IMR-90 (cell line): ENCODE results near the gene PRM3. TPM values are rescaled to one million over a fixed set of nuclear protein-coding genes. Genes with fewer than 3 reads are reported as not detected.

Source experiments
- ATAC-seq: fragments of 200-7000 bp; cut with Tn5 transposase; 2 replicates; pipeline ENCODE4 v1.9.1; 2020; ENCODE audit warnings: low read depth, mild to moderate bottlenecking, moderate library complexity
- BruUV-seq: library from RNA; stranded (reverse); fragments of 400-500 nt; replicated peaks from 2 replicates; lab custom pipeline; 2021; lab: Mats Ljungman, UMichigan
- CTCF ChIA-PET: fragments of 300-600 bp; formaldehyde crosslinking; extraction: SDS; loops from one replicate; lab custom pipeline; 2021; ENCODE audit warnings: antibody characterized with exemption; lab: Yijun Ruan, JAX
- POLR2A ChIA-PET: fragments of 300-600 bp; sonication (Branson Sonifier 250); formaldehyde crosslinking; loops from one replicate; lab custom pipeline; 2022; ENCODE audit warnings: antibody characterized with exemption; ENCODE audit not compliant: unreplicated experiment; lab: Charles Lee
- DNase-seq: peaks from one replicate; pipeline ENCODE4 v3.0.0; 2013
- H2AFZ ChIP-seq: replicated peaks from 2 replicates; pipeline ENCODE3; 2013; ENCODE audit warnings: low read length, mild to moderate bottlenecking; ENCODE audit not compliant: poor library complexity
- H2AK5ac ChIP-seq: 2 replicates; pipeline ENCODE4 v1.6.1; 2013; ENCODE audit warnings: low read depth, low read length, inconsistent platforms
- H2AK9ac ChIP-seq: replicated peaks from 2 replicates; pipeline ENCODE3; 2013; ENCODE audit warnings: mild to moderate bottlenecking, low read depth, low read length, moderate library complexity; ENCODE audit not compliant: poor library complexity
- H2BK120ac ChIP-seq: 2 replicates; pipeline ENCODE4 v1.6.1; 2013; ENCODE audit warnings: low read depth, low read length, inconsistent platforms
- H2BK15ac ChIP-seq: 3 replicates; pipeline ENCODE4 v1.6.1; 2013; ENCODE audit warnings: low read depth, low read length, inconsistent platforms
- H2BK20ac ChIP-seq: 2 replicates; pipeline ENCODE4 v1.6.1; 2013; ENCODE audit warnings: low read depth, mild to moderate bottlenecking, inconsistent platforms, low read length, moderate library complexity
- H2BK5ac ChIP-seq: 2 replicates; pipeline ENCODE4 v1.6.1; 2013; ENCODE audit warnings: mild to moderate bottlenecking, low read depth, low read length, inconsistent platforms; ENCODE audit not compliant: poor library complexity, severe bottlenecking
- H3K14ac ChIP-seq: replicated peaks from 2 replicates; pipeline ENCODE4 v1.6.1; 2013; ENCODE audit warnings: low read depth, low read length, inconsistent platforms
- H3K18ac ChIP-seq: 2 replicates; pipeline ENCODE4 v1.6.1; 2013; ENCODE audit warnings: low read depth, low read length, control low read depth
- H3K23ac ChIP-seq: 2 replicates; pipeline ENCODE4 v1.6.1; 2013; ENCODE audit warnings: low read depth, low read length, inconsistent platforms
- H3K27ac ChIP-seq: 2 replicates; pipeline ENCODE4 v1.5.1; 2013; ENCODE audit warnings: mild to moderate bottlenecking, control low read depth, low read length; ENCODE audit not compliant: insufficient read depth
- H3K27me3 ChIP-seq: 2 replicates; pipeline ENCODE4 v1.6.1; 2013; ENCODE audit warnings: low read length; ENCODE audit not compliant: control insufficient read depth, insufficient read depth
- H3K36me3 ChIP-seq: 2 replicates; pipeline ENCODE4 v1.6.1; 2013; ENCODE audit warnings: low read length, mixed read lengths; ENCODE audit not compliant: control insufficient read depth, insufficient read depth
- H3K4ac ChIP-seq: 2 replicates; pipeline ENCODE4 v1.6.1; 2013; ENCODE audit warnings: low read depth, low read length, inconsistent platforms
- H3K4me1 ChIP-seq: 2 replicates; pipeline ENCODE4 v1.6.1; 2013; ENCODE audit warnings: low read length, mixed read lengths; ENCODE audit not compliant: control insufficient read depth, insufficient read depth
- H3K4me2 ChIP-seq: 2 replicates; pipeline ENCODE4 v1.6.1; 2013; ENCODE audit warnings: low read depth, mild to moderate bottlenecking, control low read depth, low read length, moderate library complexity
- H3K4me3 ChIP-seq: 2 replicates; pipeline ENCODE4 v1.5.1; 2013; ENCODE audit warnings: low read depth, mild to moderate bottlenecking, control low read depth, low read length, moderate library complexity; ENCODE audit not compliant: insufficient read depth
- H3K56ac ChIP-seq: 2 replicates; pipeline ENCODE4 v1.6.1; 2013; ENCODE audit warnings: low read length, inconsistent platforms; ENCODE audit not compliant: insufficient read depth; ENCODE audit errors: extremely low read depth
- H3K79me1 ChIP-seq, 2 experiments: 2 replicates each; pipeline ENCODE4 v1.6.1; 2013; ENCODE audit warnings: low read length in 2 of 2, inconsistent platforms in 1 of 2, low read depth in 1 of 2
- H3K9ac ChIP-seq: 2 replicates; pipeline ENCODE4 v1.6.1; 2013; ENCODE audit warnings: low read depth, low read length, control low read depth
- H3K9me1 ChIP-seq: 2 replicates; pipeline ENCODE4 v1.6.1; 2013; ENCODE audit warnings: low read length, inconsistent platforms; ENCODE audit not compliant: insufficient read depth
- H3K9me3 ChIP-seq: 2 replicates; pipeline ENCODE4 v1.6.1; 2013; ENCODE audit warnings: low read length; ENCODE audit not compliant: control insufficient read depth, insufficient read depth
- H4K20me1 ChIP-seq: 2 replicates; pipeline ENCODE4 v1.6.1; 2013; ENCODE audit warnings: low read length, inconsistent platforms; ENCODE audit not compliant: insufficient read depth
- H4K5ac ChIP-seq: 2 replicates; pipeline ENCODE4 v1.6.1; 2013; ENCODE audit warnings: mild to moderate bottlenecking, low read depth, low read length, control low read depth
- H4K8ac ChIP-seq, 2 experiments: 2 replicates each; pipeline ENCODE4 v1.6.1; 2013; ENCODE audit warnings: low read depth in 2 of 2, low read length in 2 of 2, control low read depth in 1 of 2, inconsistent platforms in 1 of 2
- H4K91ac ChIP-seq: 2 replicates; pipeline ENCODE4 v1.6.1; 2013; ENCODE audit warnings: low read depth, low read length, inconsistent platforms; ENCODE audit not compliant: insufficient read depth
- CEBPB ChIP-seq: IDR thresholded peaks from 2 replicates; pipeline ENCODE4 v1.6.1; 2012; ENCODE audit warnings: low read depth, low read length, improper control_type of control experiment
- CHD1 ChIP-seq: IDR thresholded peaks from 2 replicates; pipeline ENCODE4 v1.6.1; 2012; ENCODE audit warnings: low read depth, low read length, improper control_type of control experiment
- FOS ChIP-seq: fragments of 150-350 bp; IDR thresholded peaks from 2 replicates; pipeline ENCODE4 v1.6.1; 2016; ENCODE audit warnings: low read depth, low read length
- MAZ ChIP-seq: IDR thresholded peaks from 2 replicates; pipeline ENCODE4 v1.6.1; 2012; ENCODE audit warnings: low read depth, mild to moderate bottlenecking, low read length, improper control_type of control experiment, moderate library complexity, borderline replicate concordance
- MXI1 ChIP-seq: IDR thresholded peaks from 2 replicates; pipeline ENCODE4 v1.6.1; 2012; ENCODE audit warnings: low read depth, mild to moderate bottlenecking, low read length, moderate library complexity, borderline replicate concordance
- NFE2L2 ChIP-seq: fragments of 150-350 bp; IDR thresholded peaks from 2 replicates; pipeline ENCODE4 v1.6.1; 2016; ENCODE audit warnings: low read depth, mild to moderate bottlenecking, low read length
- POLR2A ChIP-seq: IDR thresholded peaks from 2 replicates; pipeline ENCODE4 v1.6.1; 2012; ENCODE audit warnings: mild to moderate bottlenecking, low read depth, low read length
- SMC3 ChIP-seq: fragments of 150-350 bp; IDR thresholded peaks from 2 replicates; pipeline ENCODE4 v1.6.1; 2016; ENCODE audit warnings: low read depth, mild to moderate bottlenecking, antibody characterized with exemption, low read length, moderate library complexity
- WGBS, 2 experiments: methylation state at CpG; one replicate each; pipeline versions ENCODE4 v1.1.5 to v1.1.7; 2013; ENCODE audit warnings: missing lambda C conversion rate in 2 of 2; ENCODE audit not compliant: insufficient read length in 1 of 2; ENCODE audit errors: extremely low coverage in 2 of 2; 5-methylcytosine and 5-hydroxymethylcytosine counted together
- dilution Hi-C: fragments of 300-500 bp; cut with HindIII; formaldehyde crosslinking; loops from one replicate; pipeline ENCODE4 v1.14.3; 2018; ENCODE audit warnings: low sequenced_read_pairs; ENCODE audit not compliant: unreplicated experiment
- in situ Hi-C: fragments of 300-500 bp; cut with MboI; formaldehyde crosslinking; loops from 3 replicates; pipeline ENCODE4 v1.14.3; 2019; ENCODE audit warnings: low sequenced_read_pairs, inconsistent platforms, mixed read lengths
- intact Hi-C: fragments of 100-400 bp; cut with micrococcal nuclease; formaldehyde crosslinking; loops from 2 replicates; pipeline ENCODE4 v1.10.0; 2022
- polyA plus RNA-seq, 3 experiments: library from polyadenylated mRNA; depleted of rRNA; stranded (reverse); fragments of >200 nt; gene quantifications; 2 replicates each; pipeline ENCODE4 v1.2.3, GENCODE V29; 2012; ENCODE audit warnings: low replicate concordance in 1 of 3
- total RNA-seq: library from RNA; depleted of rRNA; stranded (reverse); fragments of >200 nt; gene quantifications from 2 replicates; pipeline ENCODE4 v1.2.3, GENCODE V29; 2012
- TF ChIP-seq, protein P1 (sequence below): conservative IDR thresholded peaks from 2 replicates; pipeline ENCODE4 v1.5.1; 2012; ENCODE audit warnings: mild to moderate bottlenecking, low read depth, low read length, improper control_type of control experiment
- TF ChIP-seq, protein P2 (sequence below): fragments of 150-350 bp; IDR thresholded peaks from 2 replicates; pipeline ENCODE4 v1.6.1; 2016; ENCODE audit warnings: low read depth, mild to moderate bottlenecking, low read length, moderate library complexity, borderline replicate concordance

Gene PRM3
- total and polyA plus RNA-seq, 2 of the 4 experiments (the other 2 are of a cell fraction): not detected

- H3K9me3 ChIP-seq: no peaks in the 10 kb centered on the region
- dilution Hi-C loops: no loop called here
- no peak overlapping the region for H3K4me3 ChIP-seq
- intact Hi-C loops: no loop called here
- peak overlapping the region; percentile 8 for H2BK5ac ChIP-seq
- H3K18ac ChIP-seq: peak overlapping the region; percentile 50; the same call in 1 of the 2 replicates
- ChIA-PET CTCF (no interaction called here), POLR2A (no interaction called here)
- peak overlapping the region; percentile 91 for H2AK9ac ChIP-seq
- BruUV-seq: no TSS peak
- H3K4me1 ChIP-seq: peaks cover 24% of the 10 kb centered on the region
- H3K9ac ChIP-seq: no peak overlapping the region
- H3K27me3 ChIP-seq: no peaks in the 10 kb centered on the region
- no peak overlapping the region for H3K4me2 ChIP-seq
- ATAC-seq (no peak), DNase-seq (no peak)
- H4K5ac ChIP-seq: peak overlapping the region; percentile 54; the same call in 1 of the 2 replicates
- 100% methylated on average over 6 of the region's 8 CpGs; no CpG with 5 or more reads in 1 of the 2 experiments for WGBS, 2 experiments
- no peak overlapping the region; the same call in 1 of the 2 replicates for H3K56ac ChIP-seq
- peak overlapping the region; percentile 98; the same call in 2 of the 3 replicates for H2BK15ac ChIP-seq
- H3K4ac ChIP-seq: peak overlapping the region; percentile 97
- H4K8ac ChIP-seq: peak overlapping the region; percentile 52 to 96; a peak in 2 of 4 replicates
- peak overlapping the region; percentile 99 for H2BK120ac ChIP-seq
- TF ChIP-seq MAZ (no peak), CEBPB (no peak), NFE2L2 (no peak), FOS (no peak), POLR2A (no peak), CHD1 (no peak), MXI1 (no peak), SMC3 (no peak)
- TF ChIP-seq, protein P1, sequence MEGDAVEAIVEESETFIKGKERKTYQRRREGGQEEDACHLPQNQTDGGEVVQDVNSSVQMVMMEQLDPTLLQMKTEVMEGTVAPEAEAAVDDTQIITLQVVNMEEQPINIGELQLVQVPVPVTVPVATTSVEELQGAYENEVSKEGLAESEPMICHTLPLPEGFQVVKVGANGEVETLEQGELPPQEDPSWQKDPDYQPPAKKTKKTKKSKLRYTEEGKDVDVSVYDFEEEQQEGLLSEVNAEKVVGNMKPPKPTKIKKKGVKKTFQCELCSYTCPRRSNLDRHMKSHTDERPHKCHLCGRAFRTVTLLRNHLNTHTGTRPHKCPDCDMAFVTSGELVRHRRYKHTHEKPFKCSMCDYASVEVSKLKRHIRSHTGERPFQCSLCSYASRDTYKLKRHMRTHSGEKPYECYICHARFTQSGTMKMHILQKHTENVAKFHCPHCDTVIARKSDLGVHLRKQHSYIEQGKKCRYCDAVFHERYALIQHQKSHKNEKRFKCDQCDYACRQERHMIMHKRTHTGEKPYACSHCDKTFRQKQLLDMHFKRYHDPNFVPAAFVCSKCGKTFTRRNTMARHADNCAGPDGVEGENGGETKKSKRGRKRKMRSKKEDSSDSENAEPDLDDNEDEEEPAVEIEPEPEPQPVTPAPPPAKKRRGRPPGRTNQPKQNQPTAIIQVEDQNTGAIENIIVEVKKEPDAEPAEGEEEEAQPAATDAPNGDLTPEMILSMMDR: no peak
- TF ChIP-seq, protein P2, sequence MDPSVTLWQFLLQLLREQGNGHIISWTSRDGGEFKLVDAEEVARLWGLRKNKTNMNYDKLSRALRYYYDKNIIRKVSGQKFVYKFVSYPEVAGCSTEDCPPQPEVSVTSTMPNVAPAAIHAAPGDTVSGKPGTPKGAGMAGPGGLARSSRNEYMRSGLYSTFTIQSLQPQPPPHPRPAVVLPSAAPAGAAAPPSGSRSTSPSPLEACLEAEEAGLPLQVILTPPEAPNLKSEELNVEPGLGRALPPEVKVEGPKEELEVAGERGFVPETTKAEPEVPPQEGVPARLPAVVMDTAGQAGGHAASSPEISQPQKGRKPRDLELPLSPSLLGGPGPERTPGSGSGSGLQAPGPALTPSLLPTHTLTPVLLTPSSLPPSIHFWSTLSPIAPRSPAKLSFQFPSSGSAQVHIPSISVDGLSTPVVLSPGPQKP: no peak
- peak overlapping the region; percentile 88 for H4K91ac ChIP-seq
- peak overlapping the region; percentile 66 for H2AFZ ChIP-seq
- peak overlapping the region; percentile 70 for H3K14ac ChIP-seq
- peak overlapping the region; percentile 96 for H2BK20ac ChIP-seq
- H3K27ac ChIP-seq: peak overlapping the region; percentile 56; the same call in 1 of the 2 replicates
- H3K9me1 ChIP-seq: peaks cover 21% of the 10 kb centered on the region
- peaks cover 0 to 5% of the 10 kb centered on the region in 2 experiments; a peak in 2 of 4 replicates for H3K79me1 ChIP-seq
- H3K36me3 ChIP-seq: no peaks in the 10 kb centered on the region
- H2AK5ac ChIP-seq: peak overlapping the region; percentile 90
- H3K23ac ChIP-seq: 0 out of 2 replicates have a peak overlapping the region, but pooled peaks have one; percentile 89
- H4K20me1 ChIP-seq: no peaks in the 10 kb centered on the region
- in situ Hi-C loops: no loop called here
These were observed 41.0 kb upstream of the PRM3 start for GRCh38 chr16:11314309-11314894.
